GM10266 (cell line): ENCODE data around the gene GMDS.
A peak's percentile ranks its signal among the peaks of the same experiment; 100 is the strongest.

ENCODE experiments used
- DNase-seq: peaks from one replicate; pipeline ENCODE4 v3.0.0; 2012; ENCODE audit errors: extremely low spot score
- CTCF ChIP-seq: IDR thresholded peaks from 2 replicates; pipeline ENCODE4 v1.5.1; 2012; ENCODE audit warnings: mild to moderate bottlenecking, low read depth; ENCODE audit not compliant: control insufficient read depth, insufficient read depth; ENCODE audit errors: missing control alignments

Gene GMDS

GRCh38 chr6:2228392-2228791 is 17.0 kb downstream of the GMDS start:
- no peak for TF ChIP-seq CTCF
- DNase-seq, result no peak

GRCh38 chr6:2226775-2227174 is 18.6 kb downstream of the GMDS start:
- no peak for TF ChIP-seq CTCF
- no peak for DNase-seq

- TF ChIP-seq CTCF, result no peak
- DNase-seq, result no peak
These were observed 19.7 kb downstream of the GMDS start for GRCh38 chr6:2225422-2226392.

GRCh38 chr6:2224847-2225382 is 20.5 kb downstream of the GMDS start:
- TF ChIP-seq CTCF, result no peak
- DNase-seq, result no peak

GRCh38 chr6:2222275-2222842 is 23.0 kb downstream of the GMDS start:
- TF ChIP-seq CTCF, result no peak
- no peak for DNase-seq

GRCh38 chr6:2221726-2222274 is 23.6 kb downstream of the GMDS start:
- TF ChIP-seq CTCF, result no peak
- DNase-seq, result peak; percentile 60
